Glomerular endothelial cell (primary cell): ENCODE measurements around the gene TERT. TPM values are rescaled to one million over a fixed set of nuclear protein-coding genes. Genes with fewer than 3 reads are reported as not detected.
"Not testable (repeated sequence)": the region's sequence is repeated elsewhere in the genome, so short reads cannot be mapped to it uniquely, and the experiment has no call there.

Experiments
- DNase-seq: peaks from one replicate; pipeline ENCODE4 v3.0.0-alpha.2; 2011; ENCODE audit warnings: low read depth, low spot score; ENCODE audit errors: extremely low read depth
- total RNA-seq: library from RNA; depleted of rRNA; stranded (reverse); fragments of >200 nt; gene quantifications from 2 replicates; pipeline ENCODE4 v1.2.3, GENCODE V29; 2015

TERT gene
- total RNA-seq, 1 donor from 2014 or later = not detected

DNA sequence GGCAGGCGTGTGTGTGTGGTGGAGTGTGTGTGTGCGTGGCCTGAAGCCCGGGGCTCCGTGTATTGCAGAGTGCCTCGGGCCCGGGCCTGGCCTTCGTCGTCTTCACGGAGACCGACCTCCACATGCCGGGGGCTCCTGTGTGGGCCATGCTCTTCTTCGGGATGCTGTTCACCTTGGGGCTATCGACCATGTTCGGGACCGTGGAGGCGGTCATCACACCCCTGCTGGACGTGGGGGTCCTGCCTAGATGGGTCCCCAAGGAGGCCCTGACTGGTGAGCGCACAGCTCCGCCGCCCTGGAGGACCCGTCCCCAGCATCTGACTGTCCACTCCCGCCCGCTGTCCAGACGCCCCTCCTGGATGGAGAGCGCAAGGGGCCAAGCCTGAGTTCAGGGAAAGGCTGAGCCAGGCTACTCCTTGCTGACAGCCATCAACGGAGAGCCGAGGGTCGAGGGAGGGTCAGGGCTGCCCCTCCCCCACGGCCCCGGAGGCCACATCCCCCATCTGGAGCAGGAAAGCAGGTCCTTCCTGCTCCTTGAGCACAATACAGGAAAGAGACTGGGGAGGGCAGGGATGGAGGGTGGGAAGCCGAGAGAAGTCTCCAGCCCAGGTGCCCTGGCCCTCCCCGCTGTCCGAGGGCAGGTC, 51.3 kb downstream of the TERT start:
- DNase-seq = no peak

DNA sequence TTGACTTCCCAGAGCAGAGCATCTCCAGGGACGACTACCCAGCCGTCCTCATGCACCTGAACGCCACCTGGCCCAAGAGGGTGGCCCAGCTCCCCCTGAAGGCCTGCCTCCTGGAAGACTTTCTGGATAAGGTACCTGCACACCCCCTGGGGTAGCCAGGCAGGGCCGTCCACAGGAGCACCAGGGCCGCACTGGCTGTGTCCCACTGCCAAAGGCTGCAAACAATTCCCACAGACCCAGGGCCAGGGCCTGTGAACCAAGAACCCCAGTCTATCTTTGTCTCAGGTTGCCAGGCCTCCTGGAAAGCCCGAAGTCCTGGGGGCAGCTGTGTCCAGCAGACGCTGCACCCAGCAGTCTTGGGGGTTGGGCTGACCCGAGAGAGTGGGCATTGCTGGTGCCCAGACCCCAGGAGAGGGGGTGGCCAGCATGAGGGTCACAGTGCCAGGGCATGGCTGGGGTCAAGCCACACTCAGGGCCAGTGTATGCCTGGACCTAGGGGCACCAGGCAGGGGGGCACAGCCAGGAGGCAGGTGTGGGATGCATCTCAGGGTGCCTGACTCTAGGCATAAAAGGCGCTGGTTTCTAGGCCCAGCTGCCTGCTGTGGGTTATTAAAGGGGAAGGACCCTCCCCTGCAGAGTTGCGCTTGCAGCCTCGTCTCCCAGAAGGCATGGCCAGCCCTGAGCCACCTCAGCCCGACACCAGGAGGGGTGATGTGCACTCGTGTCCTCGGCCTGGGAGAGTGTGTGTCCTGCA, 52.0 kb downstream of the TERT start:
- no peak for DNase-seq

DNA sequence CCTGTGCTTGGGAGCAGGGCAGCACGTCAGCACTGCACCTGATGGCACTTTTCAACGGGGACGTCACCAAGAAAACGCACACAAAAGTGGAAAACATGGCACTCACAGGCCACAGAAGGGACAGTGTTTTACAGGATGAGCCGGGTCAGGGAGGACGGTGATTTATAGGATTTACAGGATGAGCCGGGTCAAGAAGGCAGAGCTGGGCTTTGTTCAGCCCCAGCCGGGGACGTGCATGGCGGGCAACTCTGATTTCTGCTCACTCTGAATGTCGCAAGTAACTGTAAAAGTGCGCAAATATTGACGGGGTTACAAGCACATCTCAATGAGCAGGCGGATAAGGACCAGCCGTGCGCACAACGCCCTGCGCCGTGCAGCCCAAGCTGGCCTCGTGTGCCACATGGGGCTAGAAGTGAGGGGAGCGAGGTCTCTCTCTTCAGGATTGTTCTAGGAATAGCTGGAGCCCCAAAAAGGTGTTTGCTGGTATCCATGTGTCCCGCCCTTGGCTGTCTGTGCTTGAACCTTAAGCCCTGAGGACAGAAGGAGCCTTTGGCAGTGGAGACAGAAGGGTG, 53.3 kb downstream of the TERT start:
- DNase-seq = no peak

GRCh38 chr5:1240496-1241260, 54.2 kb downstream of the TERT start:
- no peak for DNase-seq

DNA sequence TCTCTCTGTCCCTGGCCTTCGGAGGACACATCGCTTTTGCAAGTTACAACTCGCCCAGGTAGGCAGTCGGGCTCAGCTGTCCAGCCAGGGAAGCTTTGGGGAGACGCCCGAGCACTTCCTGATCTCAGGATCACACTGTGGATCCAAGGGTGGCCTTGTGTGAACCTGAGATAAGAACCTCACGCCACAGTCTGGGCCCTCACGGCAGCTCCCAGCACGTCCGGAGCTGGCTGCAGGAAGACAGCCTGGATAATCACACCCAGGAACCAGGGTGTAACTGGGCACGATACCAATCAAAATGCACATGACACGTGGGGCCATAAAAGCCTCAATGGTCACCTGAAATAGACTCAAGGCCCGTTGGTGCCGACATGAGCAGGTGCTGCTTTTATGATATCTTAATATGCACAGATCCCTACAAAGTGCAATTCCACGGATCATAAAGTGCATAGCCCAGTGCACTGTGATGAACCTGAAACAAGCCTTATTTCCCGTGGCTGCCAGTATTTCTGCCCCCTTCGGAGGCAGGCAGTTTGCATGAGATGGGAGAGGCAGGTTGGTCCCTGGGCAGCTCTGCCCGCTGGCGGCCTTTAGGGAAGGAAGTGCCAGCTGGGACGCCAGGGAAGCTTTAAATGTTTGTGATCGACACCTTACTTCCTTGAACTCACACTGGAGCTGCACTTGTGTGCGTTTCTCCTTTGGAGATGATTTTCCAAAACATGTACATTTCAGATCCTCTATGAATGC, 55.2 kb downstream of the TERT start:
- DNase-seq = no peak

- no peak for DNase-seq
Measured at GRCh38 chr5:1235838-1236237, 59.0 kb downstream of the TERT start.

DNA sequence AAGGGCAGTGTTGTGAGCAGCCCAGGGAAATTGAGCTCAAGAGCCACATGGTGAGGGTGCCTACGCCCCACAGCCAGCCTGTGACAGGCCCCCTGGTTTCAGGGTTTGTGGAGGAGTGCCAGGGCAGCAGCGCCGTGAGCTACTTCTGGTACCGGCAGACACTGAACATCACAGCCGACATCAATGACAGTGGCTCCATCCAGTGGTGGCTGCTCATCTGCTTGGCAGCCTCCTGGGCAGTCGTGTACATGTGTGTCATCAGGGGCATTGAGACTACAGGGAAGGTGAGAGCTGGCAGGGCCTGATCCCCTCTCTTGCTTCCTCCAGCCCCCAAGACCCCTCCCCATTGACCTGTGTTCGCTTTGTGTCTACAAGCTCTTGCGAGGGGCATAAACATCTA, 59.5 kb downstream of the TERT start:
- no peak for DNase-seq

DNA sequence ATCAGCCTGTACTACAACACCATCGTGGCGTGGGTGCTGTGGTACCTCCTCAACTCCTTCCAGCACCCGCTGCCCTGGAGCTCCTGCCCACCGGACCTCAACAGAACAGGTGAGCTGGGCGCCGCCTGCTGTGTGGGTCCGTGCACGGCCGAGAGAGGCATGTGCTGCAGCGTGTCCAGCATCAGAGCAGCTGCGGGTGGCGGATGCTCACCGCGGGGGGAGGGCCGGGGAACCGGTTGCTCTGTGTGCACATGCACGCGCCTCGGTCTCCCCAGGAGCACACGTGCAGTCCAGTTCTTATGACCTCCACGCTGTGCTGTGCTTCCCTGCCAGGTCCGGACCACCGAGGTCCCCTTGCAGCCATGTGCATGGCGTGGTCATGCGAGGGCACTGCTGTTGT, 62.1 kb downstream of the TERT start:
- DNase-seq = no peak

GRCh38 chr5:1231354-1231905, 63.4 kb downstream of the TERT start:
- no peak for DNase-seq

DNA sequence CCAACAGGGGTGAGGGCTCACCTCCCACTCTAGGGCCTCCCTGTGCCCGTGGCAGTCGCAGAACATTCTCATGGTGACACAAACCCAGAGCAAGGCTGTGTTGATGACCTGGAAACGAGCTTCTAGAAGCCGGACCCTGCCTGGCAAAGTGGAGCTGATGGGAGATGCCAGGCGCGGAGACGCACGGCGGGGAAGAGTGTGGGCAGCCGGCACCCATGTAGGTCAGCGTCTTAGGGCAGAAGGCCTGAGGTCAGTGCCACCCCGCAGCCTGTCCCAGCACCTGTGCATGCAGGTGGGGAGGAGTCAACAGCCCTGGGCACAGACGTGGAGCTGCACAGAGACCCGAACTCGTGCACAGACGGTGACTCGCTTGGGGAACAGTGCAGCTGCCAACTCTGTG, 64.3 kb downstream of the TERT start:
- DNase-seq = no peak

- DNase-seq = no peak
Measured at GRCh38 chr5:1229822-1230221, 65.0 kb downstream of the TERT start.

GRCh38 chr5:1229023-1229422, 65.8 kb downstream of the TERT start:
- not testable (repeated sequence) for DNase-seq

GRCh38 chr5:1228120-1228519, 66.7 kb downstream of the TERT start:
- DNase-seq = no peak

- DNase-seq = no peak
Measured at GRCh38 chr5:1227667-1228066, 67.2 kb downstream of the TERT start.

DNA sequence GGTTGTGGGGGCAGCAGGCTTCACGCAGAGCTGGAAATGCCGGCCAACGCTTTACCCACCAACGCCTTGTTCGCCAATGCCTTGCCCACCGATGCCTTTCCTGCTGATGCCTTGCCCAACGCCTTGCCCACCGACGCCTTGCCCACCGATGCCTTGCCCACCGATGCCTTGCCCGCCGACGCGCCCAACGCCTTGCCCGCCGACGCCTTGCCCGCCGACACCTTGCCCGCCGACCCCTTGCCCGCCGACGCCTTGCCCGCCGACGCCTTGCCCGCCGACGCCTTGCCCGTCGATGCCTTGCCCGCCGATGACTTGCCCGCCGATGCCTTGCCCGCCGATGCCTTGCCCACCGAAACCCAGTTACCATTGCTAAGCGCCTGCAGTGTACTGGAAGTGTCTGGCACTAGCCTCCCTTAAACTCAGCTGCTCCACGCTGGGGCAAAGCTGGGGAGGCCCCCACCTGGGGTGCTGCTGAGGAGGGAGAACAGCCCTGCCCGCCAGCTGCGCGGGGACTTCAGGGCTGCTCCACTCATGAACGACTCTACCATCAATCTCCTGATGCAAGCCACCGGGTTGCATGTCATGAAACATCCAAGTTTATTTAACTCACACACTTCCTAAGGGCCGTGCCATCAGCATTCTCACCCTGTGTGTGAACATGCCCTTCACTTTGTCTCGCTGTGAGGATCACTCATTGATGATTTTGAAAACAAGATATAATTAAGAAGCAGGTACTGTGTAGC, 67.9 kb downstream of the TERT start:
- DNase-seq = no peak

DNA sequence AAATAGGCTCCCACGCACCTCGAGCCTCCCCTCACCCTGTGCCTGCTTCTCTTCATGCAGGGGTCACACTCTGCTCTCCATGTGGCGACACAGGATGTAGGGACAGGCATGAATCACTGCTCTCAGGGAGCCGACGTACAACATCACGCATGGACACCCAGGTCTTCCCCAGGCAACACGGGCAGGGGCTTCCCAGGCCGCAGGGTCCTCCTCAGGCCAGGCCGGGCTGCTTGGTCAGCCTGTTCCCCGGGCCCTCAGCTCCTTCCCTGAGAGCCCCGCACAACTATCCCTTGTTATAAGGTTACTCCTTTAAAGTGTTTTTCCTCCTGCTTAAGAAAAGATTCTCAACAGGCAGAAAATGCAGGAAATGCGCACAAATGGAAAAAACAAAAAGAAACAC, 68.6 kb downstream of the TERT start:
- no peak for DNase-seq

GRCh38 chr5:1225081-1225480, 69.8 kb downstream of the TERT start, which contains the start of gene SLC6A18:
SLC6A18 (plus strand) TSS chr5:1225381; CDS start chr5:1225478, 97 bp downstream.
- DNase-seq = no peak

GRCh38 chr5:1224631-1225030, 70.2 kb downstream of the TERT start:
- no peak for DNase-seq

- no peak for DNase-seq
Measured at GRCh38 chr5:1223278-1223670, 71.6 kb downstream of the TERT start.
